GM18511 (cell line): ENCODE measurements around the gene SLC25A21.

Experiments used
- ATAC-seq: cut with Tn5 transposase; IDR thresholded peaks from one replicate; pipeline ENCODE4 v1.9.1; 2021; ENCODE audit warnings: mild to moderate bottlenecking, moderate library complexity; ENCODE audit not compliant: unreplicated experiment

The SLC25A21 gene

DNA sequence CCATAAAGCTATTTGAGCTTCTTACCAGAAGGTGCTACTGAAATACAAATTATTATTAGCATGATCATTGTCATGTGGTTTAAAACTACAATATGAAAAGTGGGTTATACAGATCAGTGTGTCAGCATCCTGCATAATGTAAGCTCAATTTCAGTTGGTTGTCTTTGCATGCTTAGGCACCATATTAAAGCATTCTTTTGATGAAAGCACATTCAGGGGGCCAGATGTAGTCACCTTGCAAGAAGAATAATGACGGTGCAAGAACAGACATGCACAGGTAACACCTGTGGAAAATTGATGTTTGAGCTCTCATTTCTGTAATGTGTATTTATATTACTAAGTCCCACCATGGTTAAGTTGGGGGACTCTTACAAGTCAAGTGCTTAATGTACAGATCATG, 386.9 kb downstream of the SLC25A21 start:
- ATAC-seq: no peak

DNA sequence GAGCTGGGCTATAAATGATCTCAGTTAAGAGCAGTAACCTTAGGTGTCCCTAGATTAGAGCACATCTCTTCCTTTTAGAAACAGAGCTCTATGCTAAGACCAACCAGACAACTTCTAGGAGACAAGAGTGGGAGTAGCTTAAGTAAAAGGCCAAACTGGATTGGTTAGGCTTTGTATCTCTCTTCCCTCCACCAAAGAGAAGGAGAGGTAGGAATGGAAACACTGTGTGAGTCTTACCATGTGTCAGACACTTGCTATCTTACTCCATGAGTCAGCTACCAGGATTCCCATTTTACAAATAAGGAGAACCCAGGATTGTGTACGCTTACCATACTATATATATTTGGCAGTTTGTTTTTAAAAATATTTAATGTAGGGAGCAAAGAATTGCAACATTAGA, 387.9 kb downstream of the SLC25A21 start:
- no peak for ATAC-seq

DNA sequence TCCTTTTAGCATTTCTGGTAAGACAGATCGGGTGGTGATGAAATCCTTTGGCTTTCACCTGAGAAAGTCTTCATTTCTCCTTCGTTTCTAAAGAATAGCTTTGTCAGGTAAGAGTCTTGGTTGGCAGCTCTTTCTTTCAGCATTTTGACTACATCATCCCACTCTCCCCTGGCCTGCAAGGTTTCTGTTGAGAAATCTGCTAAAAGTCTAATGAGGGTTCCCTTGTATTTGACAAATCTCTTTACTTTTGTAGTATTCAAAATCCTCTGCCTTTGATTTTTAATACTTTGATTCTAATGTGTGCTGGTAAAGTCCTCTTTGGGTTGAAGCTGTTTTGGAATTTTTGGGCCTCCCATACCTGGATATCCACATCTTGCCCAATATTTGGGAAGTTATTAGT, 390.5 kb downstream of the SLC25A21 start:
- ATAC-seq: no peak

DNA sequence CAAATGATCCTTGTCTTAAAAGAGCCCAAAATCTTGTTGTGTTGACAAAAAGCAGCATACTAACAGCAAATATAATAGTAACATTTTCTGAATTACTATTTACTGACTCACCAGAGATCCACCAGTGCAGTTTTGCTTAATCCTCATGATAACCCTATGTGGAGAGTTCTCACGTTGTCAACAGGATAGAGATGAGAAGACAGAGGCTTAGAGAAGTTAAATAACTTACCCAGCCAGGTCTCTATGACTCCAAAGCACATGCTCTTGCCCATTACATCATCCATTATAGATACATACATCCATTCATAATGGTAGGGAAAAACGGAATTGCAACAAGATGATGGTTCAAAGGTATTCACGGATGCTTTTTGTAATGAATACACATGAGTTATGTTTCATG, 398.8 kb downstream of the SLC25A21 start:
- ATAC-seq: no peak

DNA sequence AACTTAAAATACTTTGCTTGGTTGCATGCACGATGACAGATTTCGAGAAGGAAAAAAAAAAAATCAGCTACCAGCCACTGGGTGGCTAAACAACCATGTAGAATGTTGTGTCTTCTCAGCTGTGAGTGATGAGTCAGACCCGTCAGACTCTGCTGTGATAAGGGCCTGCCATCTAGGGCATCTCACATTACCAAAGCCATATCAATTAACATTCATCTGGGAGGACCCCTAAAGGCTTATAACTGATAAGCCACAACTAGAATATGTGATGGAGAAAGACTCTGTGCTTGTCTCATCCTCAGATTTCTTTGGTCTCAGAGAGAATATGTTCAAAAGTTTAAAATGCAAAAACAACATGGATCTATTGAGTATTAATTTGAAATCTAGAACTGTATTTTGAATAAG, 399.3 kb downstream of the SLC25A21 start:
- ATAC-seq: no peak

DNA sequence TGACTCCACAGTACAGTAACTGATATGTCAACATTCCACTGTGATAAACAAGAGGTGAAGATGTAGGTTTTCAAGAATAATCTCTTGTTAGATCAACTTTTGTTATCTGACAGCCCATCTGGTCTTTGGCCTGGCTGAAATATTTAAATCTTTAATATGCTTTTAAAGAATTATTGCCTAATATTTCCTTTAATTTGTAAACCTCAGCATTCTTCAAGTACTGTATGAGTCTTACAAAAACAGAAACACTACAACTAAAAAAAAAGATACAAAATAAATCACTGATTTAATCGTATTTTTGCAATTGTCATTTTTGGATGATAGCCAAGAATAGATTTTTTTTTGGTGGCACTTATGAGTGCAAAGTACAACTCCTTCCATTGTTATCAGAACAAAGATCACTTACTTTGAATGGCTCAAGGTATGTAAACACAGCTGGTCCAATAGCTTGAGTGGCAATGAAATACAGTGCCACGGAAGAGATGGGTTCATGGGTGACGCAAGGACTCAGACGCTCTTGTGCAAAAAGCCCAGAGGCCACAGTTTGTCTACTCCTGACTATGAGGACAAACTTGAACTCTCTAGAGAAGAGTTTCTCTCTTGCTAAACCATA, 401.3 kb downstream of the SLC25A21 start:
- ATAC-seq: no peak

DNA sequence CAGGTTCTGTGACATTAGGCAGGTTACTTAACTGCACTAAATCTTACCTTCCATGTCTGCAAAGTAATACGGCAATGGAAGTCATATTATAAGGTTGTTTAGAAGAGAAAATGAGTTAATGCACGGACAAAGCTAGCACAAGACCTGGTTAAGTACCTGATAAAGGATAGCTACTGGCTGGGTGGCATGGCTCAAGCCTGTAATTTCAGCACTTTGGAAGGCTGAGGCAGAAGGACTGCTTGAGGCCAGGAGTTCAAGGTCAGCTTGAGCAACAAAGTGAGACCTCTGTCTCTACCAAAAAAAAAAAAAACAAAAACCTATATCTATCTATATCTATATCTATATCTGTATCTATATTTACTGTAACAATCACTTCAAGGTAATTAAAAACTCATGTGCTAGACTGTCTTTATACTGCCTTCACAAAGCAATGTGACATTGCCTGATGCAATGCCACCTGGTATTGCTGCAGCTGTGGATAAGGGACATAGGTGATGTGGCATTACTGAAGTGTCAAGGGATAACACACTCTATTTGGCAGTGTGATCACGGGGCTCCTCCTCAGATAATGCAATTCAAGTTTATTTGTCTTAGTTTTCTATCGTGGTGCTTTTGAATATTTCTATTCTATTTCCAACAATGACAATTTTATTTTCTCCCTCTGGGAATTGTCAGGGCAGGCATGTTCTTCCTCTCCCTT, 403.6 kb downstream of the SLC25A21 start:
- no peak for ATAC-seq

DNA sequence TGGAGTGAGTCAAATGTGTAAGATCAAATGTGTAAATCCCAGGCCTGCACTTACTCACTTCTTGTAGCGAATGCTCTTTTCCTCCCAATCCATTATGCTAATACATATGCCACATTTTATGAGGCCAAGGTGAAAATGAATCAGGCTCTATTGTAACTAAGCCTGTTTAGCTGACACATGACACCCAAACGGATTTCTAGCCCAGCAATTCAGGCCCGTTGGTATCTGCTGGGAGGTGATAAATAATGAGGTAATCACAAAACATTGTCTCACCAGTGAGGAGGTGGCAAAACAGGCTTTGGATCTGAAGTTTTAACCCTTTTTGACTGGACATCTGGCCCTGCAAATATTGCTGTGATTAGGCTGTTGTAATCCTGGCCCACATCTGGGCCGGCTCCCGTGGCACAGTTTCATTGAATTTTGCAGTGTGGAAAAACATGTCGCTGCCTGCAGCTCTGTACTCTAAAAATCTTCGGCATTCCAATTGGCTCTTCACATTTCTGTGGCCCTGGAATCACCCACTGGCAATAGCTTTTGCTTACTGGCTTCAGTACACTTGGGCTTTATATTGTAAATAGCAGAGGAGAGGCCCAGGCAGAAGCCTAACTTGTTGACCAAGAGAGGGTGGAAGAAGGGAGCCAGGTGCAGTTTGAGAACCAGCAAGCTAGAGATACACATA, 404.7 kb downstream of the SLC25A21 start:
- ATAC-seq: no peak

DNA sequence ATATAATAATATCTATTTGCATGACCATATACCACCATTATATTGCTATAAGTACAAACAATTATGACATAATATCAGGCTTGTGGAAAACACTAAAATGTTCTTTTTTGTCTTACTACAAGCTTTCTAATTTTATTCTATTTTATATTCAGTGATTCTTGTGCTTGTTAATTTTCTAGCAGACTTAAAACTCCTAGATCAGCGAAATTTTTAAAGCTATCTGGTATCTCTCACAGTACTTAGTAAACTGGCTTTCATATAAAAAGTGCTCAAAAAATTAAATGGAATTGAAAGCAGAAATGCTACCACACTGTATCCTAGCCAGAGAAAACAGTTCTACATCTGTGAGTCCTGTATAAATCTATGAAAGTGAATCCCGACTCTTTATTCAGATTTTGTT, 405.4 kb downstream of the SLC25A21 start:
- no peak for ATAC-seq

DNA sequence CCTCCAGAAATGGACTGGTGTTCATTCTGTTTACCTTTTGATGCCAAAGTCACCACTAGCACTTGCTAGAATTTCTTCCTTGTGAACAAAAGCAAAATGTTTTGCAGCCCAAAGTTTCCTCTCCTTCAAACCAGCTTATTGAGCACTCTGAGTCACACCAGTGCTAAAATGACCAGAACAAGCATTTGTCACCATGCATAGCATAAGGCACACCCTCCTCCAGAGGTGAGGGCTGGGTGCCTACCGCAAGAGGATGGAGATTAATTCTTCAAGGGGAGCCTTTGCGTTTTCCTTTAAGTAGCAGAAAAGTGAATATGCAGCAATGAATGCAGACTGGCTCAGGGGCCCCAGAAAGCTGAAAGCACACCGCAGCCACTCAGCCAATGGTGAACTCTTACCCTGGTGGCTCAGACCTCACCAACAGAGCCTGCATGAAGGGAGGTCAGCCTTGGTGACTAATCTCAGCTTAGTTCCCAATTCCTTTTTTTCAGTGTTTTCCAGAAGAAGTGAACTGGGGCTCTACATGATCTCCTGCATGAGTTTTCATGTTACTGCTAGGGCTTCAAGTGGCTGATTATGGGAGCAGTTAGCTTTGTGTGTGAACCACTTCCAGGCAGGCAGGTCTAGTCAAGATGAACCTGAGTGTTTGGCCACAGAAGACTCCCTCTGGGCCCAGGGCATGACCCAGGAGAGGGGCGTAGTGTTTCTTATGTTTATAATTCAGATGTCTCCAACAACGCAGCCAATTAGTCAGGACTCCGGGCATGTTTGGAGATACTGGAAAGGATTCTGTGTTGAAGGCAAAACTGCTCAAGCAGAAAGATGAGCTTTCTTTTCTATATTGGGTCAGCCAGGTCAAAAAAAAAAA, 414.4 kb downstream of the SLC25A21 start:
- ATAC-seq: no peak

DNA sequence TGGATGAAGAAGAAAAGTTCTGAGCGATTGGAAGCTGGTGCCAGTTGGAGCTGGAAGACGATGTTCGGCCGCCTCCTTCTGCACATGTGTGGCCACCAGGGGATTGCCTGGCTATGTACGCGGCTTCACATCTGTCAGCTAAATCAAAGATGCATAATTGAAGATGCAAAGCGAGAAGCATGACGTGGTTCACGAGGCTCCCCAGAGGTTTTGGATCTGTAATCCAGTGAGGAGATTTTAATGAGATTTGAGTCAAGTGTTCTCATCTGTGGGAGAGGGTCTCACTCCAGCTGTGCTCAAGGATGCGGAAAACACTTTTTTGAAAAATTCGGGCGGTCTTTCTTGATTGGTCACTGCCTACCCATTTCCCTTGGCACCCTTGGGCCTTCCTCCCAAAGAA, 416.2 kb downstream of the SLC25A21 start:
- no peak for ATAC-seq

DNA sequence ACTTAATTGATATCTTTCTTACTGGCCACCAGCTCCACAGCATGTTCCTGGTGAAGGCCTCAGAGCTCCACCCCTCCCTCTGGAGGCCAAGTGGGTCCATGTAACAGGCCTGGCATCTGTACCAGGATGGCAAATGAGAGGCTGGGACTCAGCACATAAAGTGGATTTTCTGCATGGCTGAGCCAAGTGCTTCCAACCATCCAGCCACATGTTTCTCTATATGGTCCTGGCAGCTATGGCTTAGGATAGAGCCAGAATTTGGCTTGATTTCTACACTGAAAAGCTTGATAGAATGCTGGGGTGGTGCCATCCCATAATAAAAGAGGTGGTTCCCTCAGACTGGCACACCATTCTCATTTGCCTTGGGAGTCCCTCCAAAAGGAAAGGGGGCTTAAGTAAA, 416.6 kb downstream of the SLC25A21 start:
- no peak for ATAC-seq

DNA sequence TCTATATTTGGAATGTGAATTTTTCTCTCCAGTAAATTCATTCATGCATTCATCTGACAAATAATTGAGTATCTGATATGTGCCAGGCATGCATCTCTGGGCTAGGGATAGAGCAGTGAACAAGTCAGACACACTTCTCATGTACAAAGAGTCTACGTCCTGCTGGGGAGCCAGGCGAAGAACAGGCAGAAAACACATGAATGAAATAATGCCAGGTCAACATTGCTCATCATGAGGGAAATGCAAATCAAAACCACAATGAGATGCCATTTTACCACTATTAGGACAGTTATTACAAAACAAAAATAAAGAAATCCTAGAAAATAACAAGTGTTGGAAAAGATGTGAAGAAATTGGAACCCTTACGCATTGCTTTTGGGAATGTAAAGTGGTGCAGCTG, 420.5 kb downstream of the SLC25A21 start:
- no peak for ATAC-seq

DNA sequence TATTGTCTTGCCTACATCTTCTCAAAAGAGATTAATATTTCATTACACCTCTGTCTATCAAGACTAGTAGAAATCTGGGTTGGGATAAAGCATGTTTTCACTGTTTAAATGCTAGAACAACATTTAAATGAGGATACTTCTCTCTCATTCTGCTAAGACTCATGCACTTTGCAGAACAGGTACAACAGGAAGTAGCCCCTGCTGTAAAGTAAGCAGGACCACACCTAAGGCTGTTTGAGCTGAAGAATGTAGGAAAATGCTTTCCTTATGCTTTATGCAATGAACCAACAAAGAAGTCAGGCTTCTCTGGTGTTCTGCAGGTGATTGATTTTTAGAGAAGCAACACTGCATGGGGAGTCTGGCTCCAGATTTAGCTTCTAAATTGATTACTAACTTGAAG, 421.3 kb downstream of the SLC25A21 start:
- ATAC-seq: no peak

DNA sequence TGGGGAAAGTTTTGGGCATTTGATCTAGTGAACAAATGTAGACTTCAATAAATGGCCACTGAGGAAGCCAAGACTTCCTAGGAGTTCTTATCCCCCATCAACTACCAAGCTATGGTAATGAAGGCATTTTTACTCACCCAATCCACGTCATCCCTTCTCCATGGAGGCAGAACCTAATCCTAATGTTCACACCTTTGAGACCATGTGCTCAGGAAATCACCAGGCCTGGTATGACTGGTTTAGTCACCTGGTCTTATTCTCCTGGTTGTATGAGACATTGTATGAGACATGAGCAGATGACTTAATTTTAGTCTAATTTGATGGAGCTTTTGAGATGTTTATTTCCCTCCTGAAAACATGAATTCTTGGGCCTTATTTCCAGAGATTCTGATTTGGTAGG, 422.2 kb downstream of the SLC25A21 start:
- no peak for ATAC-seq

DNA sequence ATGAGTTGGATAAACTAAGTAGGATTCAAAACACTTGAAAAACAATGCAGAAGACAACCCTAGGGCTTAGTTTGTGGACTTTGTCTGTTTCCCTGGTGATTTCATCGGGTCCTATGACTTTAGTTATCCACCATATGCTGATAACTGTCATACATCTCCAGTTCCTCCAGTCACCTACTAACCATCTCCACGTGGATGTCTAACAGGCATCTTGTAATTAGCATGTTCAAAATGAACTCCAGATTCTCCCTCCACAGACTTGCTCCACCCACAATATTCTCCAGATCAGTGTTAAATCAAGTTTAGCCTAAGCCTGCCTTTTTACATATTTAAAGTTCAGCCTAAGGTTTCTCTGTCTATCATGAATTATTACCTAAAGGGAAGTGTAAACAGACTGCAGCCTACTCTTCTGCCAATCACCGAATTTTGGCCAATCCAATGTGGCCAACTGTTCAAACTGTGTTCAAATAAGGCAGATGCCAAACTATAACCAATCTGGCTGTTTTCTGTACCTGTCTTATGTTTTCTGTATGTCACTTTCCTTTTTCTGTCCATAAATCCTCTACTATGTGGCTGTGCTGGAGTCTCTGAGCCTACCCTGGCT, 423.7 kb downstream of the SLC25A21 start:
- no peak for ATAC-seq

DNA sequence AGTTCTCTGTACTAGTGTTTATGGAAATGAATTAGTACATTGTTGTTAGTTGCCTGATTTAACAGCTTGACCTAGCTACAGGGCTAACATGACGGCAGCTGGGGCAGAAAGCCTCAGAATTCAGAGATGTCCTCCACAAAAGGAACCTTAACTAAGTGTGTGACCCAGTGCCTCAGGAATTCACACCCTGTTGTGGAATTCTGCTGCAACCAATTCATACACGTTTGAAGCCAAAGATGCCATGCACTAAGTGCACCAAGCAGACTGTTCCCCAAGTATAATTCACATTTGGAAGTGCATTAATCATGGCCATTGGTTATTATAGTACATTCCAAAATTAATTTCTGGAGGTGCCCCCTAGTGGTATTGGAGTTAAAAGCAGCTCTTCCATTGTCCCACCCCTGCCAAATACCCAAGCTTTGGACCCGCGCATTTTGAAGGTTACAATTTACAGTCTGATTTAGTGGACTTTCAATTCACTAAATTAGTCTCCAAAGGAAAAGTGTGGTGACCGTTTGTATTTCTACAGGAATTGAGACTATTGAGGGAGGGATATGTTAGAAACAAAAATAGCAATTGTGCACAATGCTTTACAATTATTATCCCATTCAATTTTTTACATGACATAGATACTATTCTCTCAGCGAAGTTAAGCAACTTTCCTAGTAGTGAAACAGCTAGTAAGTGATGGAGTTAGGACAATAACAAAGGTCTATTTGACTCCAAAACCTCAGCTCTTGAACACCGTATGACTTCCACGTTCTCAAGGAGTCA, 424.8 kb downstream of the SLC25A21 start:
- ATAC-seq: no peak

DNA sequence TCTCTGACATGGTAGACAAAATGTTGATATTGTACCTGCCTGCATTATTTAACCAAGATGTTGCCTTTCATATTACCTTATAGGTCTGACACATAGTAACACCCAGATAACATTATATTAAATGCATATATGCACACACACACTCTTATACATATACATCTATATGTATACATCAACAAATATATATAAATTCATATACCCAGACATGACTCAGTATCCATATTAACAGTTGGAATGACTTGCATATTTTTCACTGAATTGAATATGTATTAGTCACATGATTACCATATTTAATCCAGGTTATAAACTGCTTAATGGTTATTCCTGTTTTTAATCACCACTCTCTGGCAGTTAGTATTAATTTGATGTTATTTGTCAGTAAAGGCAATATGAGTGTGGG, 425.5 kb downstream of the SLC25A21 start:
- no peak for ATAC-seq

DNA sequence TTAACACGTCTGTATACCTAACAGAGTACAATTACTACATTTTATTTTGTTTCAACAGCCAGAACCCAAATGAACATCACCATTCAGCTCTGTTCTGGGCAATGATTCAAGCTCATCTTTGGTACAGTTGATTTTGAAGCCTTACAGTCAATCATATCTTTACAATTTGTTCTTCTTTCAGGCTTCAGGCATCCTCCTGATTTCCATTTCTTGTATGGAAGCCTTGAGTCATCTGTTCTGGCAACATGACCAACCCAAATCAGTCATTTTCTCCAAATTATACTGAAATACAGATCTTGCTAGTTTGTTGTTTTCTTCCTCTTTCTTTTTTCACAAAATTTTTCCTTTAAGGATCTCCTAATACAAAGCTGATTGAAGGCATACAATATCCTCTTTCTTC, 430.5 kb downstream of the SLC25A21 start:
- no peak for ATAC-seq

DNA sequence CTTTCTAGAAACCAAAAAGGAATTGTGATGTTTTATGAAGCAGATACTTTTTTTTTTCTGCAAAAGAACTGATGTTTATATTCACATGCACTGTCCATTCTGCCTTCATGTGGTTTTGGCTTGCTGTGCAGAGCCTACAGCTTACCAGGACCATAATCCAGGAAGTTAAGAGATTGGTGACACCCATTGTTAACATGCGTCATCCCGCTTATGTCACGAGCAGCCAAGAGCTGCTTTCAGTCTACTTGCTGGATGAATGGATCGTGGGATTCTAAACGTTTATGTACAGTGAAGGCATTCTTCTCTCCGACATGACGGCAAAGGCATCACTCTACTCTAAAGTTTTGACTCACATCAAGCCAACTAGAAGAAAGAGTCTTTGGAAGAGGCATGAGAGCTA, 434.1 kb downstream of the SLC25A21 start:
- no peak for ATAC-seq
